Measurements from ENCODE around the gene CCND3.

CCND3 gene

GRCh38 chr6:41941280-41942066, at the start of gene CCND3:
TSS of gene CCND3 (minus strand) at chr6:41941808. CDS start at chr6:41941649, 159 bp downstream.
- peak; percentile 95 for DNase-seq (ENCODE audit: low spot score)

DNA sequence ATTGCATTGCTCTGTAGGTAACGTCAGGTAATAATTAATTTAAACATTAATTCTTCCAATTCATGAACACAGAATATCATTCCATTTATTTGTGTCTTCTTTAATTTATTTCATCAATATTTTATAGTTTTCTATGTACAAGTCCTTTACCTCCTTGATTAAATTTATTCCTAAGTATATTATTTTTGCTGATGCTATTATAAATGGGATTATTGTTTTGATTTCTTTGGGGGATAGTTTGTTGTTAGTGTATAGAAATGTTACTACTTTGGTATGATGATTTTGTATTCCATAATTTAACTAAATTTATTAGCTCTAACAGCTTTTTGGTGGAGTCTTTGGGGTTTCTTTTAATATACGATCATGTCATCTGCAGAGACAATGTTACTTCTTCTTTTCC, 44.7 kb upstream of the CCND3 start:
- DNase-seq (ENCODE audit: low spot score), result no peak

- DNase-seq (ENCODE audit: low spot score), result no peak
These were observed 43.0 kb upstream of the CCND3 start for GRCh38 chr6:41984623-41985022.

GRCh38 chr6:41976794-41977484, 35.3 kb upstream of the CCND3 start:
- no peak for DNase-seq (ENCODE audit: low spot score)

DNA sequence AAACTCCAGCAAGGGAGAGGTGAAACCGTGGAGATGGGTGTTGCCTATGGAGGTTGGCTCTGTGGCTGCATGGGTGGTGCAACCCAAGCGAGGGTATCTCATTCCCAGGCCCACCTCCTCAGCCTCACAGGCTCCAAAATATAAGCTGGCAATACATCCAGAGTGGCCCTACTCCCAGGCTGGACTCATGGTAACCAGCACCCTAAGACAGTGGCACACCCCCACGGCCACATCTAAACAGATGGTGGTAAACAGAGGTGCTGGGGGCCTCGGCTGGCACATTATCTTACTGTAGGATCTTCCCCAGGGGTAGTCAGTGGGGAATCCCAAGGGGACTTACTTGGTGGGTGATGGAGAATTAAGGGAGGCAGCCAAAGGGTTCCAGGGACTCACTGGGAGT, 33.7 kb upstream of the CCND3 start:
- no peak for DNase-seq (ENCODE audit: low spot score)

DNA sequence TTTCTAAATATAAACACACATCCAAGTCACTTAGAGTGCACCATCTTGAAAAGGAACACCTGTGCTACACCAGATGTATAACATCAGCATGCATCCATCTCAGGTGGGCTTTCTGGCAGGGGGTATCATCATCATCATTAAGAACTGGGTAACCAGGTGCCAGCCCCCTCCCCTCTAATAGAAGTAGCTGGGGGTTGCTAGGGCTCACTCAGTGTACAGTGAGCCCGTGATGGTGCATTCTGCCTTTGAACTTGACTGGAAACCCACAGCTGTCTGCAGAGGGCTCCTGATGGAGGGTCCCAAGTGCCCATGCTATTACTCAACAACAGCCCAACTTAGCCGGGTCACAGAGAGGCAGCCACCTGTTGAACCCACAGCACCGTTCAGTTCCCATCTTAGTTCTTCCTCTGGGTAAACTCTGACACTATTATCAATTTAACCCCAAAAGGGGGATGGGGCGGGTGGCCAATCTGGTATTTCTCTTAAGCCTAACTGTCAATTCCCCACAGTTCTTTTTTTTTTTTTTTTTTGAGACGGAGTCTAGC, 32.7 kb upstream of the CCND3 start:
- DNase-seq (ENCODE audit: low spot score), result no peak

GRCh38 chr6:41972826-41973225, 31.2 kb upstream of the CCND3 start:
- DNase-seq (ENCODE audit: low spot score), result no peak

DNA sequence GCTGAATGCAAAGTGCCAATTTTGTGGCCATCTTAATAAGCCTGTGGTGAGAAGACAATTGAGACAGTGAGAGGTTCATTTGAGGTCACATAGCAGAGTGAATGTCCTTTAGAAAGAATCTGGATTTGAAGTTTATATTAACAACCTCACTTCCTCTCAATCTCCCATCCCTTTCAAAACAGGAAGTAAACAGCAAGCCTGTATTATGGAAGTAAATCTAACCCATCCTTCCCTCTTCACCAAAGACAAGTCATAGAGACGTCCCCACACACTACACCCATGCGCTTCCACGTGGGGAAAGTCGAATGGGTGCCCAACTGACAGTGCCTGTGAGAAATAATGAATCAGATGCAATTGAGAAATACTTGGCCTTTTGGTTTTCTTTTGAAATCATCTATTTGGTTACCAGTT, 28.8 kb upstream of the CCND3 start:
- DNase-seq (ENCODE audit: low spot score), result peak; percentile 39

GRCh38 chr6:41967312-41968287, 26.0 kb upstream of the CCND3 start:
- no peak for DNase-seq (ENCODE audit: low spot score)

- no peak for DNase-seq (ENCODE audit: low spot score)
These were observed 25.3 kb upstream of the CCND3 start for GRCh38 chr6:41966961-41967311.

GRCh38 chr6:41966214-41966920, 24.8 kb upstream of the CCND3 start:
- DNase-seq (ENCODE audit: low spot score), result no peak

GRCh38 chr6:41965429-41966213, 24.0 kb upstream of the CCND3 start:
- no peak for DNase-seq (ENCODE audit: low spot score)

DNA sequence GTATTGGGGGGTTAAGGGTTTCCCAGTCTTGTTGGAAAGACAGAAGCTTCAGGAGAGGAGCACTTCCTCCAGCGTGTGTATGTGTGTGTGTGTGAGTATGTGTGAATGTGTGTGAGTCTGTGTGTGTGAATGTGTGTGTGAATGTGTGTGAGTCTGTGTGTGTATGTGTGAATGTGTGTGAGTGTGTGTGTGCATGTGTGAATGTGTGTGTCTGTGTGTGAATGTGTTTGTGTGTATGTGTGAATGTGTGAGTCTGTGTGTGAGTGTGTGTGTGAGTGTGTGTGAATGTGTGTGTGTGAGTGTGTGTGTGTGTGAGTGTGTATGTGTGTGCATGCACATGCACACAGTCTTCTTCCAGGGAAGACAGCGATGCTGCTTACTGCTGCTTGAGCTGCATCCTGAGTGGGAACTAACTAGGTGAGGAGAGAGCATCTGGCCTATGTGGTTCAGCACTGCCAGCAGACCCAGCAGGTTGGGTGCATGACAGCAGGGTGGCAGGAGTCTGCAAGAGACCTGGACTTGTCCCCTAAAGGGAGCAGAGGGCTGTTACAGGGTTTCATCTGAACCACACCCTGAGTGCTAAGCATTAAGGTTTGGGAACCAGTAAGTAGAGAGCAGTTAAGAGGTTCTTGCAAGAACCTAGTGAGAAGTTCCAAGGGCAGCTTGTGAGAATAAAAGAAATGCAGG, 22.7 kb upstream of the CCND3 start:
- no peak for DNase-seq (ENCODE audit: low spot score)

DNA sequence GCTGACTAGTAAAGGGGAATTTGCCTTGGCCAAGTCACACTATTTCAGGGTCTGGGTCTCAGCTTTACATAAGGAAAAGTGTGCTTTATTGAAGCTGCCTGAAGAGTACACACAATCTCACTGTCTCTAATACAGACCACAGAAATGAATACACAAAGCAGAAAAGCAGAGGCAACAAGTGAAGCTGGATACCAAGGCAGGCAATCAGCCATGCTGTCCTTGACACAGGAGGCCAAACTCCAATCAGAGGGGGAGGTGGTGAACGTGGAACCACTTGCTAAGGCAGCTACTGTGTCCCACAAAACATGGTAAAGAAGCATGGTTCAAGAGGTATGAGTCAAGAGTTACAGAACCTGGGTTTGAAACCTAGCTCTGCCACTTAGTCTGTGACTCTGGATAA, 21.8 kb upstream of the CCND3 start:
- no peak for DNase-seq (ENCODE audit: low spot score)

DNA sequence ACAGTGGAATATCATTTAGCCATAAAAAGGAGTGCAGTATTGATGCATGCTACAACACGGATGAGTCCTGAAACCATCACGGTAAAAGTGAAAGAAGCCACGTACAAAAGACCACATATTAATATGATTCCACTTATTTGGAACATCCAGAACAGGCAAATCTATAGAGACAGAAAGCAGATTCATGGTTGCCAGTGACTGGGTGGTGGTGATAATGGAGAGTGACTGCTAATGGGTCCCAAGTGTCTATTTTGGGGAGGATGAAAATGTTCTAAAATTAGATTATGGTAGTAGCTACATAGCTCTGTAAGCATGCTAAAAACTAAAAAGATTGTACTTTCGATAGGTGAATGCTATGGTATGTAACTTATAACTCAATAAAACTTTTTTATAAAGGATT, 18.4 kb upstream of the CCND3 start:
- no peak for DNase-seq (ENCODE audit: low spot score)

DNA sequence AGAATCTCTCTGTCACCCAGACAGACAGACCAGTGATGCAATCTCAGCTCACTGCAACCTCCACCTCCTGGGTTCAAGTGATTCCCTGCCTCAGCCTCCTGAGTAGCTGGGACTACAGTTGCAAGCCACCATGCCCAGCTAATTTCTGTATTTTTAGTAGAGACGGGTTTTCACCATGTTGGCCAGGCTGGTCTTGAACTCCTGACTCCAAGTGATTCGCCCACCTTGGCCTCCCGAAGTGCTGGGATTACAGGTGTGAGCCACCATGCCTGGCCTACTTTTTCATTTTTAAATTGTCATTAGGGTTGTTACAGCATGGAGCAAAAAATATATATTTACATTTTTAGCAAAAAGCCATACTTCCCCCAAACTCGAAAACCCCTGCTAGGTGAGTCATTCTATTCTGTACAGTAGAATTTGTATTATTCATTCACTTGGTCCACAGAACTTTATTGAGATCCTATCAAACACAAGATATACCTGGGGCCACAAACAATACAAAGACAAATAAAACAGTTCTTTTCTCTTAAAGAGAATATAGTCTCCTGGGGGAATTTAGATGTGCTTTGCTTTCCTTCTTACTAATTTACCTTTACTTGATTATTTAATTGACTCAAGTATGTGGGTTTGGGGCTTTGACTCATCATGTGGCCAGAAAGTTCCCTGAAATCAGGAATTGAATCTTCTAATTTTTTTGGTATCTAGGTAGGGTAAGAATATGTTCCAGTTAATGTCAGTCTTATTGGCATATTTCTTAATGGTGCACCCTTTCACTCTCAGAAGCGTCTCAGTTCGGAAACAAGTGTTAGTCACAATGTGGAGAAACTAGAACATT, 16.6 kb upstream of the CCND3 start:
- DNase-seq (ENCODE audit: low spot score), result no peak

DNA sequence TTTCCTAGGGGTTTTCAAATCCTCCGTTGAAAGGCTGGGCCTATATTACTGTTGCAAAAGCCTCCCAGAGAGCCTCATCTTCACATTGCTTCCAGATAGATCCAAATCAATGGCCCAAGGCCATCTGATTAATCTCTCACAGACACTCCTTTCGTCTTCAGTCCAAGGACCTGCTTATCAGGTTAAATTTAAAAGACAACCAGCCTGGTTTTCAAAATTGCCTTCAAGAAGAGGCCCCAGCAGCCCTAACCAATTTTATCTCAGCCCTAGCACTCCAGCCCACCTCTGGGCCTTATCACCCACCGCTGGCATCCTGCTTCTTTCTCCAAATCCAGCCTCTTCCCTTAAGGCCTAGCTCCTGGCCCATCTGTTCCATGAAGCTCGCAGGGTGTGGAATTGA, 15.5 kb upstream of the CCND3 start:
- DNase-seq (ENCODE audit: low spot score), result no peak

DNA sequence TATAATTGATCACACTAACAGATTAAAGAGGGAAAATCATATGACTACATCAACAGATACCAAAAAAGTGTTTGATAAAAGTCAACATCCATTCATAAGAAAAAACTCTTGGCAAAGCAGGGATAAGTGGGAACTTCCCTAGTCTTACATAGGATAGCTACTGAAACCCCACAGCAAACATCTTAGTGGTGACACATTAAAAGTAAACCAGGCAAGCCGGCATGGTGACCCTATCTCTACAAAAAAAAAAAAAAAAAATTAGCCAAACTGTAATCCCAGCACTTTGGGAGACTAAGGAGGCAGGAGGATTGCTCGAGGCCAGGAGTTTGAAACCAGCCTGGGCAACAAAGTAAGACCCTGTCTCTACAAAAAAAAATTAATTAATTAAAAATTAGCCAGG, 13.8 kb upstream of the CCND3 start:
- no peak for DNase-seq (ENCODE audit: low spot score)

GRCh38 chr6:41954668-41955067, 13.1 kb upstream of the CCND3 start:
- DNase-seq (ENCODE audit: low spot score), result no peak

Measured in Ammon's horn (tissue), 1 donor.